Measurements from ENCODE around the gene CWC22.
"Not testable (repeated sequence)": the region's sequence is repeated elsewhere in the genome, so short reads cannot be mapped to it uniquely, and the experiment has no call there.

Gene CWC22

GRCh38 chr2:180016937-180017336 is 9.8 kb upstream of the CWC22 start:
- TF ChIP-seq GATA1 (IDR thresholded peaks at IDR 0.05; ENCODE audit: low read depth, low read length) (no peak), POLR2A (IDR thresholded peaks at IDR 0.05; ENCODE audit: low read length) (no peak)
- no peak for DNase-seq

- DNase-seq, result peak in 1 of 2 experiments; percentile 18
- TF ChIP-seq GATA1 (IDR thresholded peaks at IDR 0.05; ENCODE audit: low read depth, low read length) (no peak), POLR2A (IDR thresholded peaks at IDR 0.05; ENCODE audit: low read length) (no peak)
These were observed 9.0 kb upstream of the CWC22 start for GRCh38 chr2:180015951-180016709.

GRCh38 chr2:180012523-180012922 is 5.4 kb upstream of the CWC22 start:
- no peak for DNase-seq
- TF ChIP-seq GATA1 (IDR thresholded peaks at IDR 0.05; ENCODE audit: low read depth, low read length) (no peak), POLR2A (IDR thresholded peaks at IDR 0.05; ENCODE audit: low read length) (no peak)

GRCh38 chr2:180010701-180011100 is 3.6 kb upstream of the CWC22 start:
- TF ChIP-seq GATA1 (IDR thresholded peaks at IDR 0.05; ENCODE audit: low read depth, low read length) (no peak), POLR2A (IDR thresholded peaks at IDR 0.05; ENCODE audit: low read length) (no peak)
- no peak for DNase-seq

GRCh38 chr2:180006231-180006630 is 866 bp downstream of the CWC22 start:
- no peak for TF ChIP-seq POLR2A (IDR thresholded peaks at IDR 0.05; ENCODE audit: low read length)
- no peak for TF ChIP-seq GATA1 (IDR thresholded peaks at IDR 0.05; ENCODE audit: low read depth, low read length)
- peak; percentile 60 to 68 for DNase-seq

GRCh38 chr2:180005465-180005864 is 1.6 kb downstream of the CWC22 start:
- not testable (repeated sequence) for DNase-seq

GRCh38 chr2:180004731-180005130 is 2.4 kb downstream of the CWC22 start:
- no peak for DNase-seq
- TF ChIP-seq GATA1 (IDR thresholded peaks at IDR 0.05; ENCODE audit: low read depth, low read length), result no peak
- no peak for TF ChIP-seq POLR2A (IDR thresholded peaks at IDR 0.05; ENCODE audit: low read length)

- no peak for TF ChIP-seq POLR2A (IDR thresholded peaks at IDR 0.05; ENCODE audit: low read length)
- TF ChIP-seq GATA1 (IDR thresholded peaks at IDR 0.05; ENCODE audit: low read depth, low read length), result no peak
These were observed 3.5 kb downstream of the CWC22 start for GRCh38 chr2:180003559-180003958.

GRCh38 chr2:180003073-180003472 is 4.0 kb downstream of the CWC22 start:
- TF ChIP-seq GATA1 (IDR thresholded peaks at IDR 0.05; ENCODE audit: low read depth, low read length) (no peak), POLR2A (IDR thresholded peaks at IDR 0.05; ENCODE audit: low read length) (no peak)
- no peak for DNase-seq

More at GRCh38 chr2:180003559-180003958, 3.5 kb downstream of the CWC22 start:
- no peak for DNase-seq

GRCh38 chr2:180002198-180002770 is 4.8 kb downstream of the CWC22 start:
- no peak for DNase-seq
- TF ChIP-seq GATA1 (IDR thresholded peaks at IDR 0.05; ENCODE audit: low read depth, low read length), result no peak
- no peak for TF ChIP-seq POLR2A (IDR thresholded peaks at IDR 0.05; ENCODE audit: low read length)

- TF ChIP-seq POLR2A (IDR thresholded peaks at IDR 0.05; ENCODE audit: low read length), result no peak
- no peak for TF ChIP-seq GATA1 (IDR thresholded peaks at IDR 0.05; ENCODE audit: low read depth, low read length)
- no peak for DNase-seq
These were observed 5.4 kb downstream of the CWC22 start for GRCh38 chr2:180001726-180002125.

- no peak for TF ChIP-seq POLR2A (IDR thresholded peaks at IDR 0.05; ENCODE audit: low read length)
- no peak for TF ChIP-seq GATA1 (IDR thresholded peaks at IDR 0.05; ENCODE audit: low read depth, low read length)
- DNase-seq, result peak; percentile 9 to 38
These were observed 6.7 kb downstream of the CWC22 start for GRCh38 chr2:180000434-180000833.

- DNase-seq, result no peak
- TF ChIP-seq POLR2A (IDR thresholded peaks at IDR 0.05; ENCODE audit: low read length) (no peak), GATA1 (IDR thresholded peaks at IDR 0.05; ENCODE audit: low read depth, low read length) (no peak)
These were observed 8.1 kb downstream of the CWC22 start for GRCh38 chr2:179999000-179999399.

- TF ChIP-seq POLR2A (IDR thresholded peaks at IDR 0.05; ENCODE audit: low read length) (no peak), GATA1 (IDR thresholded peaks at IDR 0.05; ENCODE audit: low read depth, low read length) (no peak)
- DNase-seq, result no peak
These were observed 11.2 kb downstream of the CWC22 start for GRCh38 chr2:179995741-179996515.
